ENCODE data around the gene CYB5A. TPM values are rescaled to one million over a fixed set of nuclear protein-coding genes. Genes with fewer than 3 reads are reported as not detected.

CYB5A gene
- polyA plus RNA-seq, 3 donors from 2014 or later: 41.3 to 52.4 (median 43.9) TPM

DNA sequence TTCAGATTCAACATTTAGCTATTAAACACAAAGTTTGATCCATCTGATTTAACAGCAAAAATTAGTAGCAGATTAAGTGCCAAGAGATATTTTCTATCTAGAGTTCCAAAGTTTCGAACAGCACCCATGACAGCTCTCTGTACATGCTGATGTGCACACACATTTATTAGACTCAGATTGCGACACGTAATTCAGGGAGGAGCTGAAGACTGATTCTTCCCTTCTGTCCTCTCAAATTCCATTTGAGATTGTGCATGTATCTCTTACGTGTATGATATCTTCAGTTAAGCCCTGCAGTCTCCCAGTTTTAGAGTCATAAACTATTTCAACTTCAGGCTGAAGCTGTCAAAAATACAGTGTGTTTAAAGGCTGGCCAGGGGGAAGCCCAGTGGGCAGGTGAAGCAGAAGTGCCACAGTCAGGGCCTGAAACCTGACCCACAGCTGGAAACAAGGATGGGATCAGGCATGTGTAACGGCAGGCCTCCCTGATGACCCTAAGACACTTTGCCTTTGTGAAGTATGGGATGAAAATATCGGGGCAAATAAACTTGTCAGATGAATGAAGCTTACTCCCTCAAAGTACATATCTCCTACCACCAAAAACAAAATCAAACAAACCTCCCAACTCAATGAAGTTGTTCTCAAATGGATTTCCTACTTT is 30.6 kb downstream of the CYB5A start:
- H3K36me3 Mint-ChIP-seq: peaks cover 6 to 8% (median 8%) of the 10 kb centered on the region in 3 donors
- H3K4me1 Mint-ChIP-seq: no peaks in the 10 kb centered on the region
- DNase-seq: no peak
- H3K27me3 Mint-ChIP-seq (ENCODE audit: low read depth in 3 of 3): no peaks in the 10 kb centered on the region
- no peak overlapping the region for H3K27ac Mint-ChIP-seq
- no peak overlapping the region for H3K4me3 Mint-ChIP-seq
- H3K9me3 Mint-ChIP-seq: no peaks in the 10 kb centered on the region

DNA sequence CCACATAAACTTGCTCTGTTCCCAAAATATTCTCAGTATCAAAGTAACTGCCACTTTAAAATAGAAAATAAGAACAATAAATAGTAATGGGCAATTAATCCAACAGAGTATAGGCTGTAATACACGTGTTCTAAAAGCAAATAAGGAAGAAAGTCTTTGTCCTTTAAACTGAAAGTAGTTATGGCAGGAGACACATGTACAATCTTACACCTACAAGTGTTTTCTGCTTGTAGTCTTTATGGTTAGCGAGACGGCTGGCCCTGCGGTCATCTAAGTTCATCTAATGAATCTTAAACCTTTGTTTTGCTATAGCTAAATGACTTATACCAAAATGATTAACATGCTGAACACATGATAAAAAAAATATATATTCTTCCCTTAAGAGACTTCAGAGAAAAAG is 32.4 kb downstream of the CYB5A start:
- DNase-seq: no peak
- no peaks in the 10 kb centered on the region for H3K9me3 Mint-ChIP-seq
- no peak overlapping the region for H3K4me3 Mint-ChIP-seq
- H3K27ac Mint-ChIP-seq: no peak overlapping the region
- no peaks in the 10 kb centered on the region for H3K27me3 Mint-ChIP-seq (ENCODE audit: low read depth in 3 of 3)
- no peaks in the 10 kb centered on the region for H3K4me1 Mint-ChIP-seq
- H3K36me3 Mint-ChIP-seq: peaks cover 6 to 14% (median 10%) of the 10 kb centered on the region in 3 donors

GRCh38 chr18:74257083-74257482 is 34.7 kb downstream of the CYB5A start:
- no peak for DNase-seq
- Mint-ChIP-seq H3K4me1 (no peaks in the 10 kb centered on the region), H3K27me3 (ENCODE audit: low read depth in 3 of 3) (no peaks in the 10 kb centered on the region), H3K4me3 (no peak overlapping the region), H3K9me3 (no peaks in the 10 kb centered on the region), H3K27ac (no peak overlapping the region), H3K36me3 (peaks cover 8 to 22% (median 20%) of the 10 kb centered on the region in 3 donors)

DNA sequence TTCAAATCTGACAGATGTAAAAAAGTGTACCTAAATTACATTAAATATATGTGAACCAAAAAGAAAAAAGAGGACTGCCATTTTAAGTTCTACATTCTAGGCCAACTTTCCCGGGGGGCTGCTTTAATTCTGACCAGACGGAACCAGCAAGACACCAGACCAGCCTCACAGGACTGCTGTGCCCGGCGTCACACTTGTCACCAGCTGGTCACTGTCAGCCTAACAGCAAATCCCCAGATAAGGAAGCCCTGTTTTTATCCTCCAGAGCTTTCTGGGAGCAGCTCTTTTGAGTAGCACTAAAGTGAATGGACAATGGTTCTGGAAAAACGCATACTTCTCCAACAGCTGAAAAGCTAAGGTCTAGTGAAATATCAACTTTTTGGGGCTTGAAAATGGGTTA is 35.6 kb downstream of the CYB5A start:
- no peak overlapping the region for H3K4me3 Mint-ChIP-seq
- peaks cover 8 to 19% (median 18%) of the 10 kb centered on the region in 3 donors for H3K36me3 Mint-ChIP-seq
- DNase-seq: no peak
- H3K9me3 Mint-ChIP-seq: no peaks in the 10 kb centered on the region
- H3K4me1 Mint-ChIP-seq: no peaks in the 10 kb centered on the region
- H3K27me3 Mint-ChIP-seq (ENCODE audit: low read depth in 3 of 3): no peaks in the 10 kb centered on the region
- H3K27ac Mint-ChIP-seq: no peak overlapping the region

GRCh38 chr18:74255131-74255616 is 36.6 kb downstream of the CYB5A start:
- no peak overlapping the region for H3K27ac Mint-ChIP-seq
- H3K4me3 Mint-ChIP-seq: no peak overlapping the region
- no peak for DNase-seq
- H3K36me3 Mint-ChIP-seq: peaks cover 3 to 21% (median 19%) of the 10 kb centered on the region in 3 donors
- peaks cover 0 to 1% (median 0%) of the 10 kb centered on the region in 3 donors for H3K27me3 Mint-ChIP-seq (ENCODE audit: low read depth in 3 of 3)
- H3K9me3 Mint-ChIP-seq: no peaks in the 10 kb centered on the region
- H3K4me1 Mint-ChIP-seq: no peaks in the 10 kb centered on the region

DNA sequence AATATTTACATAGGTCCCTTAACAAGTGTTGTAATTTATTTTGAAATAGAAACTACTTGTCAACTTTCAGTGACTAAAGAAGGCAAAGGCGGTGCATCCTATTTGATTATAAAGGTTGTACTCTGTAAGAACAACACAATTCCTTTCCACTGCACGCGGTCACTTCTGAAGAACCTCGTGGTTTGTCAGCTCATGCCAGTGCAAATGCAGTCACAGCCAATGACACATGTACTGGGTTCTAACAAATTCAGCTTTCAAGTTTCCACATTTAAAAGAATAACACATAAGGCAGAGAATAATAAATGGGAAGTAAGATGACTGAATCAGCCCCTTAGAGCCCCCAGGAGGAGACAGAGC is 39.7 kb downstream of the CYB5A start:
- H3K27ac Mint-ChIP-seq: no peak overlapping the region
- no peak for DNase-seq
- peaks cover 0 to 1% (median 0%) of the 10 kb centered on the region in 3 donors for H3K27me3 Mint-ChIP-seq (ENCODE audit: low read depth in 3 of 3)
- H3K36me3 Mint-ChIP-seq: peaks cover 3 to 27% (median 22%) of the 10 kb centered on the region in 3 donors
- H3K9me3 Mint-ChIP-seq: no peaks in the 10 kb centered on the region
- no peaks in the 10 kb centered on the region for H3K4me1 Mint-ChIP-seq
- H3K4me3 Mint-ChIP-seq: no peak overlapping the region

DNA sequence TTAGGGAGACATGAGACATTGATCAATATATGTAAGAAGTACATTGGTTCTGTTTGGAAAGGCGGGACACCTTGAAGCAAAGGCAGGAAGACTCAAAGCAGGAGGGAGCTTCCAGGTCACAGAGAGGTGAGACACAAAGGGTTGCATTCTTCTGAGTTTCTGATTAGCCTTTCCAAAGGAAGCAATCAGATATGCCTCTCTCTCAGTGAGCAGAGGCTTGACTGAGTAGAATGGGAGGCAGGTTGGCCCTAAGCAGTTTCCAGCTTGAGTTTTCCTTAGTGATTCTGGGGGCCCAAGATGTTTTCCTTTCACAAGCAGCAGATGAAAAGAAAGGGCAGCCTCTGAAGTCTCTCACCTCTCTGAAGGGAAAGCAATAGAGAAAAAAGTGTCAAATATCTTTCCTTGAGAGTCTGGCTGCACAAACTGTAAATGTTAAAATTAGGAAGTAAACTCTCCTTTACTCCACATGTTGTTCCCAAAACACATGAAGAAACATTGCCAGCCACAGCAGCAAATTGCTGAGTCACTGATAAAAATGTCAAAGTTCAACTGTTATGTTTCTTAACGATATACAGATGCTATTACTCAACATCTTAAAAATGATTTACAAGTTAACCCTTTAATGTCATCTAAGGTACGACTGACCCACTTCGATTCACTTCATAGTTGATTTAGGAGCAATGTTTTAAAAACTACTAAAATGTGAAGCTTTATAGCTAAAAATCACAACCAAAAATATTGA is 40.3 kb downstream of the CYB5A start:
- Mint-ChIP-seq H3K27me3 (ENCODE audit: low read depth in 3 of 3) (peaks cover 0 to 1% (median 0%) of the 10 kb centered on the region in 3 donors), H3K9me3 (no peaks in the 10 kb centered on the region), H3K4me3 (no peak overlapping the region), H3K36me3 (peaks cover 3 to 27% (median 22%) of the 10 kb centered on the region in 3 donors), H3K4me1 (no peaks in the 10 kb centered on the region), H3K27ac (no peak overlapping the region)
- no peak for DNase-seq

DNA sequence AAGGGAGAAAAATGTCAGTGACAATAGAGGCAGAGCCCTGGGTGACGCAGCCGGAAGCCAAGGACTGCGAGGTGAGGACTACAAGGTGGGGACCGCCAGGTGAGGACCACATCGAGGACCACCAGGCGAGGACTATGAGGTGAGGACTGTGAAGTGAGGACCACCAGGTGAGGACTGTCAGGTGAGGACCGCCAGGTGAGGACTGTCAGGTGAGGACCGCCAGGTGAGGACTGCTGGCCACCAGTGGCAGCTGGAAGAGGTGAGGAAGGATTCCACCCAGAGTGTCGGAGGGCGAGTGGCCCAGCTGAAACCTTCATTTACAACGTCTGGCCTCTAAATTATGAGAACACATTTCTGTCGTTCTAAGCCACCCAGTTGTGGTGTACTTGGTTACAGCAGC is 41.6 kb downstream of the CYB5A start:
- peaks cover 3 to 27% (median 18%) of the 10 kb centered on the region in 3 donors for H3K36me3 Mint-ChIP-seq
- H3K27me3 Mint-ChIP-seq (ENCODE audit: low read depth in 3 of 3): peaks cover 0 to 3% (median 0%) of the 10 kb centered on the region in 3 donors
- no peak for DNase-seq
- H3K4me3 Mint-ChIP-seq: no peak overlapping the region
- H3K9me3 Mint-ChIP-seq: no peaks in the 10 kb centered on the region
- H3K4me1 Mint-ChIP-seq: no peaks in the 10 kb centered on the region
- H3K27ac Mint-ChIP-seq: no peak overlapping the region

- Mint-ChIP-seq H3K27me3 (ENCODE audit: low read depth in 3 of 3) (peaks cover 0 to 3% (median 0%) of the 10 kb centered on the region in 3 donors), H3K4me1 (no peaks in the 10 kb centered on the region), H3K4me3 (no peak overlapping the region), H3K27ac (no peak overlapping the region), H3K36me3 (peaks cover 3 to 23% (median 13%) of the 10 kb centered on the region in 3 donors), H3K9me3 (no peaks in the 10 kb centered on the region)
- no peak for DNase-seq
Measured at GRCh38 chr18:74249181-74249968, 42.4 kb downstream of the CYB5A start.

DNA sequence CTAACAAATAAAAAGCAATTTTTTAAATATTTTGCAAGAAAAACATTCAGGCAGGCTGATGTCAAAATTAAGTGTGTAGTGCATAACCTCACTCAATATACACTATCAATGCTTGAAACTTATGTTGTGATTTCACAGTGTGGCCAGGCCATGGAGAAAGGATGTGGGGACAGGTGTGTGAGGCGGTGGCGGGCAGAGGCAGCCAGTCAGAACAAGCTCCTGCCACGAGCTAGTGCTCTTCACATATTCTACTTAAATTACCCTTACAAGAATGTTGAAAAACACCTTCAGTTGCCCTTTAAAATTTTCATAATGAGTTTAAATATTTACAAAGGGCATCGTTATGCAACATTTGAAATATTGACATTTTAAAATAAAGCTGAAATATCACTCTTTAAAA is 43.2 kb downstream of the CYB5A start:
- H3K9me3 Mint-ChIP-seq: no peaks in the 10 kb centered on the region
- H3K27ac Mint-ChIP-seq: no peak overlapping the region
- H3K4me3 Mint-ChIP-seq: no peak overlapping the region
- no peak for DNase-seq
- H3K4me1 Mint-ChIP-seq: no peaks in the 10 kb centered on the region
- peaks cover 3 to 23% (median 13%) of the 10 kb centered on the region in 3 donors for H3K36me3 Mint-ChIP-seq
- H3K27me3 Mint-ChIP-seq (ENCODE audit: low read depth in 3 of 3): peaks cover 0 to 6% (median 0%) of the 10 kb centered on the region in 3 donors

- H3K27ac Mint-ChIP-seq: no peak overlapping the region
- H3K9me3 Mint-ChIP-seq: no peaks in the 10 kb centered on the region
- DNase-seq: no peak
- peaks cover 0 to 6% (median 0%) of the 10 kb centered on the region in 3 donors for H3K27me3 Mint-ChIP-seq (ENCODE audit: low read depth in 3 of 3)
- H3K36me3 Mint-ChIP-seq: peaks cover 3 to 21% (median 13%) of the 10 kb centered on the region in 3 donors
- no peaks in the 10 kb centered on the region for H3K4me1 Mint-ChIP-seq
- no peak overlapping the region for H3K4me3 Mint-ChIP-seq
Measured at GRCh38 chr18:74248189-74248588, 43.6 kb downstream of the CYB5A start.

DNA sequence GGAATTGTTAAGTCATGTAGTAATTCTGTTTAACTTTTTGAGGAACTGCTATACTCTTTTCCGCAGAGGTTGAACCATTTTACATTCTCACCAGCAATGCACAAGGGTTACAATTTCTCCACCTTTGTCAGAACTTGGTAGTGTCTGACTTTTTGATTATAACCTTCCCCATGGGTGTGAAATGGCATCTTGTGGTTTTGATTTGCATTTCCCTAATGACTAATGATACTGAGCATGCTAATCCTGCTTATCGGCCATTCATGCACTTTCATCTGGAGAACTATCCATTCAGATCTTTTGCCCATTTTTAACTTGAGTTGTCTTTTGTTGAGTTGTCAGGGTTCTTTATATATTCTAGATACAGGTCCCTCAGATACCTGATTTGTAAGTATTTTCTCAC is 47.2 kb downstream of the CYB5A start:
- no peaks in the 10 kb centered on the region for H3K4me1 Mint-ChIP-seq
- no peak overlapping the region for H3K27ac Mint-ChIP-seq
- no peaks in the 10 kb centered on the region for H3K9me3 Mint-ChIP-seq
- peaks cover 0 to 5% (median 2%) of the 10 kb centered on the region in 3 donors for H3K27me3 Mint-ChIP-seq (ENCODE audit: low read depth in 3 of 3)
- no peak overlapping the region for H3K4me3 Mint-ChIP-seq
- DNase-seq: no peak
- peaks cover 0 to under 1% (median under 1%) of the 10 kb centered on the region in 3 donors for H3K36me3 Mint-ChIP-seq

GRCh38 chr18:74243127-74243526 is 48.6 kb downstream of the CYB5A start:
- Mint-ChIP-seq H3K27me3 (ENCODE audit: low read depth in 3 of 3) (peaks cover 2 to 7% (median 2%) of the 10 kb centered on the region in 3 donors), H3K27ac (no peak overlapping the region), H3K9me3 (no peaks in the 10 kb centered on the region), H3K4me1 (no peaks in the 10 kb centered on the region), H3K4me3 (no peak overlapping the region), H3K36me3 (no peaks in the 10 kb centered on the region)
- DNase-seq: no peak

All from immature natural killer cell (primary cell).